Measurements from ENCODE around the gene PRKCI. TPM values are rescaled to one million over a fixed set of nuclear protein-coding genes. Genes with fewer than 3 reads are reported as not detected.
"Not testable (repeated sequence)": the region's sequence is repeated elsewhere in the genome, so short reads cannot be mapped to it uniquely, and the experiment has no call there.

PRKCI gene
- total and polyA plus RNA-seq, 8 donors: 3.5 to 14.2 (median 10.3) TPM

GRCh38 chr3:170257145-170257544 is 34.9 kb downstream of the PRKCI start:
- Histone ChIP-seq H3K36me3 (no peaks in the 10 kb centered on the region), H3K4me3 (no peak overlapping the region), H3K27me3 (no peaks in the 10 kb centered on the region), H3K27ac (no peak overlapping the region), H3K4me1 (no peaks in the 10 kb centered on the region), H3K9me3 (no peaks in the 10 kb centered on the region)
- DNase-seq (no peak), FAIRE-seq (no peak), ATAC-seq (no peak)
- 94 to 96% methylated on average over 2 of the region's 2 CpGs for WGBS, 2 donors
- intact Hi-C loops (cut with DNase I): no loop called here
- TF ChIP-seq CTCF (IDR thresholded peaks at IDR 0.05): no peak

GRCh38 chr3:170258105-170258487 is 35.9 kb downstream of the PRKCI start:
- H3K4me1 ChIP-seq: no peaks in the 10 kb centered on the region
- intact Hi-C loops (cut with DNase I): no loop called here
- no peak overlapping the region for H3K4me3 ChIP-seq
- WGBS, 2 donors: 92 to 97% methylated on average over 3 of the region's 3 CpGs
- TF ChIP-seq CTCF (IDR thresholded peaks at IDR 0.05): no peak
- H3K27ac ChIP-seq: no peak overlapping the region
- H3K36me3 ChIP-seq: no peaks in the 10 kb centered on the region
- DNase-seq (no peak), FAIRE-seq (no peak), ATAC-seq (no peak)
- no peaks in the 10 kb centered on the region for H3K9me3 ChIP-seq
- no peaks in the 10 kb centered on the region for H3K27me3 ChIP-seq

DNA sequence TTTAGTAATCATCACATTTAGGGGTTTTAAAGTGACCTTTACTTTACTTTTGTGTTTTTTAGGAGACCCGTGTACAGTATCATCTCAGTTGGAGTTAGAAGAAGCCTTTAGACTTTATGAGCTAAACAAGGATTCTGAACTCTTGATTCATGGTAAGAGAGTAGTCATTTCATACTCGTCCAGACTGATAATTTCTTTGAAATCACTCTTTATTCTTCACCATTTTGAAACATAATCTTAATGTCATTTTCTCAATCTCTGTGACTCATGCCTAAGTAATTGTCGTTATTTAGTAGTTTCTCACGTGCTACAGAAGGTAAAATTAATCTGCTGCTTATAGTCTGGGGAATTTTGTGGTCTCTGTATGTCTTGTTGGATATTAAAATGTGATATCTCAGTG is 37.7 kb downstream of the PRKCI start:
- no peak for ATAC-seq
- intact Hi-C loops (cut with DNase I): no loop called here

DNA sequence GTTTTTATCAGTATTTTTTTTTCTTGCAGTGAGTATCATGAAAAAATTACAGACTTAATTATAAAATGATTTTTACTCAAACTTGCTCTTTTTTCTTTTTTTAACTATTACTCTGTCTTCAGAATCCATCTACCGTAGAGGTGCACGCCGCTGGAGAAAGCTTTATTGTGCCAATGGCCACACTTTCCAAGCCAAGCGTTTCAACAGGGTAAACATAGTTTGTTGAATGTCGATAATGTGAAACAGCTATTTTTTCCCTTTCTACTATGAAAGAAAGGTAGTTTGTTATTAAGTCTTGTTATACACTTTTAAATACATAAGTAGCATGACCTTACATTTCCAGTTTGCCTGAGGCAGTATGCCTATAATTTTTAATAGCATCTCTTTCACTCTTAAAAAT is 45.6 kb downstream of the PRKCI start:
- peaks cover 0 to 7% (median 4%) of the 10 kb centered on the region in 3 donors for H3K36me3 ChIP-seq
- no peak for ATAC-seq

More for the DNA sequence above, 37.7 kb downstream of the PRKCI start:
- no peaks in the 10 kb centered on the region for H3K27me3 ChIP-seq
- no peaks in the 10 kb centered on the region for H3K9me3 ChIP-seq
- FAIRE-seq (no peak), DNase-seq (no peak)
- H3K27ac ChIP-seq: no peak overlapping the region
- H3K4me1 ChIP-seq: no peaks in the 10 kb centered on the region
- WGBS, 2 donors: 91 to 92% methylated on average over 4 of the region's 4 CpGs
- TF ChIP-seq CTCF (IDR thresholded peaks at IDR 0.05): no peak
- peaks cover 0 to 4% (median 0%) of the 10 kb centered on the region in 3 donors for H3K36me3 ChIP-seq
- no peak overlapping the region for H3K4me3 ChIP-seq

DNA sequence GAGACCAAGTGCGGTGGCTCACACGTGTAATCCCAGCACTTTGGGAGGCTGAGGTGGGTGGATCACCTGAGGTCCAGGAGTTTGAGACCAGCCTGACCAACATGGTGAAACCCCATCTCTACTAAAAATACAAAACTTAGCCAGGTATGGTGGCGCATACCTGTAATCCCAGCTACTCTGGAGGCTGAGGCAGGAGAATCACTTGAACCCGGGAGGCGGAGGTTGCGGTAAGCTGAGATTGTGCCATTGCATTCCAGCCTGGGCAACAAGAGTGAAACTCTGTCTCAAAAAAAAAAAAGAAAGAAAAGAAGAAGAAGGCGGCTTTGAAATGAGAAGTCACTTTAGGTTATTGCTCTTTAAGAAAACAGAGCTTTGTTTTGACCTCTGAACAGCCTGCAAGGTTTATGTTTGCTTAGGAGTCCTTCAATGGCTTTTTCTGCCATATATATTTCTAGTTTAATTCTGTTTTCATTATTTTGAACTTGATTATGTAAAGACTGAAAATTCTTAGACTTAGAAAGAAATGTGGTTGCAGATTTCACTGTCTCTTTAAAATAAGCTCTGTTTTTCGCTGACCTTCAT is 47.5 kb downstream of the PRKCI start:
- DNase-seq; H3K9me3 ChIP-seq; intact Hi-C loops (cut with DNase I); H3K27ac ChIP-seq; H3K36me3 ChIP-seq; FAIRE-seq; H3K4me1 ChIP-seq; H3K4me3 ChIP-seq; ATAC-seq; H3K27me3 ChIP-seq: not testable (repeated sequence)
- 96% methylated on average over 8 of the region's 8 CpGs for WGBS, 2 donors

More for the DNA sequence above, 45.6 kb downstream of the PRKCI start:
- intact Hi-C loops (cut with DNase I): no loop called here
- Histone ChIP-seq H3K4me1 (no peaks in the 10 kb centered on the region), H3K9me3 (no peaks in the 10 kb centered on the region), H3K27me3 (no peaks in the 10 kb centered on the region), H3K4me3 (no peak overlapping the region), H3K27ac (no peak overlapping the region)
- 94 to 95% methylated on average over 5 of the region's 5 CpGs for WGBS, 2 donors
- no peak for TF ChIP-seq CTCF (IDR thresholded peaks at IDR 0.05)
- DNase-seq (no peak), FAIRE-seq (no peak)
